GM21786 (cell line): ENCODE data around the gene OPA3.

ENCODE experiments used
- ATAC-seq: cut with Tn5 transposase; IDR thresholded peaks from one replicate; pipeline ENCODE4 v1.9.1; 2021; ENCODE audit not compliant: unreplicated experiment

OPA3 gene

GRCh38 chr19:45567609-45568008 is 17.0 kb downstream of the OPA3 start:
- no peak for ATAC-seq

- ATAC-seq = no peak
These were observed 20.3 kb downstream of the OPA3 start for GRCh38 chr19:45564131-45564780.

GRCh38 chr19:45560686-45561085 is 23.9 kb downstream of the OPA3 start:
- ATAC-seq = no peak

- ATAC-seq = no peak
These were observed 24.6 kb downstream of the OPA3 start for GRCh38 chr19:45560038-45560437.

DNA sequence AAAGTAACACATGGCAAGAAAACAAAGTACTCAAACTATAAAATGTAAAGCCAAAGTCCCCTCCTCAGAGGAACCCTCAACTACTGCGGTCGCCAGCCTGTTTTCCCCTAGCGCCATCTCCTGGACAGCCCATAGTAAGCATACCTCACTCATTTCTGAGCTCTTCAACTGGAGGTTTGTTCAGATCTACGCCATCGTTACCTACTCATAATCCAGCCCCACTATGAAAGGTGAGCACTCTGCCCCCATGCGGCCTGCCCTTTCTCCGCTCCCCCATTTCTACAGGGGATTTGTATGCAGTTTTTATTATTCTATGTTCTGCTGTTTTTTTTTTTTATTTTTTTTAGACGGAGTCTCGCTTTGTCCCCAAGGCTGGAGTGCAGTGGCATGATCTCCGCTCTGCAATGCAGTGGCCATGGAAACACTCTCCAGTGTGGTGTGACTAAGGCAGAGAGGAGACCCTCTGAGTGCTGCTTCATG is 26.2 kb downstream of the OPA3 start:
- no peak for ATAC-seq

GRCh38 chr19:45556835-45557234 is 27.8 kb downstream of the OPA3 start:
- no peak for ATAC-seq

GRCh38 chr19:45554481-45554880 is 30.1 kb downstream of the OPA3 start:
- no peak for ATAC-seq

DNA sequence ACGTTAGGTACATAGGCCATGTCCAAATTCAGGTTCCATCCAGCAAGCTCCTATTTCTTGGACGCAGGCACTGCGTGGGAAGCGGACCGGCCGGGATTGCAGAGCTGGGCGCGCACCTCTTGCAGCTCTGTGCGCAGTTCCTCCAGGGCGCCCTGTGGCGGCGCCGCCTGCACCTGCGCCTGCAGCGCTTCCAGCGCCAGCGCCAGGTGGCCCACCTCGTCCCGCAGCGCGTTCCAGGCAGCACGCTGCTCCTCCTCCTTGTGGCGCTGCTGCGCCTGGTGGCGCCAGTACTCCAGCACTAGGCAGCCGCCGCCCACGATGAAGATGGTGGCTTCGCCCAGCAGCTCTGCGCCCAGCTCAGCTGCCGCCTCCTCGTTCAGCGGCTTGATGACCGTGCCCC is 31.1 kb downstream of the OPA3 start:
- no peak for ATAC-seq

DNA sequence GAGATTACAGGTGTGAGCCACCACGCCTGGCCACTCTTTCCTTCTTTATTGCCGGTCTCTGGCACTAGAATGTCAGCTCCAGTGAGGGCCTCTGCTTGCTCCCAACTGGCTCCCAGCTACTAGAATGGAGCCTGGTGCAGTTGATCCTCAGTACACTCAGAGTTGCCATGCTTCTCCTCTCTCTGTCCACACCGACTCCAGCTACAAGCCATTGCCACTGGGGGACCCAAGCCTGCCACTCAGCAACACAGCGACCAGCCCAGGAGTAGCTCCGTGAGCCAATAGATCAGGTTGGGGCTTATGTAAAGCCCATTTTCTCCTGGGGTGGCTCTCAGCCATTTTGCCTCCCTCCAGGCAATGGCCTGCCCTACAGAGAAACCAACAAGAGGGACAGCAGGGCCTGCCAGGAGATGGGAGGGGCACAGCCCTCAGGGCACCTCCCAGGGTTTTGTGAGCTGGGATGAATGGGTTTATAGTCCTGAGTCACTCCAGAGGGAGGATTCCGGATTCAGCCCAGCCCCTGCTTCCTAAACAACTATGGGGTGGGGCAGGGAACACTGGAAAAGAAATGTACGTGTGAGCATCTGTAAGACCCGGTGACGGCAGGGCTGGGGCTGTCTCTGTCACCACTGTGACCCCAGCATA is 36.5 kb downstream of the OPA3 start:
- ATAC-seq = no peak

GRCh38 chr19:45547211-45547770 is 37.3 kb downstream of the OPA3 start:
- ATAC-seq = no peak

DNA sequence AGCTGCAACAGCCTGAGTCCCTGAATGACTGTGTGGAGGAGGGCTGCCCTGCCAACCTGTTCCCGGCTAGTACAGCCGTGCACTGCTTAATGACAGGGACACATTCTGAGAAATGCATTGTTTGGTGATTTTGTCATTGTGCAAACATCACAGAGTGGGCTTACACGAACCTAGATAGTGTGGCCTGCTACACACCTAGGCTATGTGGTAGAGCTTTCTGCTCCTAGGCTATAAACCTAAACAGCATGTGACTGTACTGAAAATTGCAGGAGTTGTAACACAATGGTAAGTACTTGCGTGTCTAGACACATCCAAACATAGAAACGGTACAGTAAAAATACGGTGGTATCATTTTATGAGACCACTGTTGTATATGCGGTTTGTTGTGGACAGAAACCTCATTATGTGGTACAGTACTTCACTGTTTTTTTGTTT is 42.4 kb downstream of the OPA3 start:
- no peak for ATAC-seq

DNA sequence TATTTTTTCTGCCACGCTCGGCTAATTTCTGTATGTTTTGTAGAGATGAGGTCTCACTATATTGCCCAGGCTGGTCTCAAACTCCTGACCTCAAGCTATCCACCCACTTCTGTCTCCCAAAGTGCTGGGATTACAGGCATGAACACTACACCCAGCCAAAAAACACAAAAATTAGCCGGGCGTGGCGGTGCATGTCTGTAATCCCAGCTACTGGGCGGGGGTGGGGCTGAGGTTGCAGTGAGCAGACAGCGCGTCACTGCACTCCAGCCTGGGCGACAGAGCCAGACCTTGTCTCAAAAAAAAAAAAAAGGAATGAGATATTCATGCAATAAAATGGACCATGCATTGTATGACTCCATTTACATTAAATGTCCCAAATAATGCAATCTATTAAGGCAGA is 45.1 kb downstream of the OPA3 start:
- ATAC-seq = no peak

- ATAC-seq = no peak
These were observed 53.3 kb downstream of the OPA3 start for GRCh38 chr19:45531349-45531748.

- ATAC-seq = no peak
These were observed 55.2 kb downstream of the OPA3 start for GRCh38 chr19:45529420-45529785.

DNA sequence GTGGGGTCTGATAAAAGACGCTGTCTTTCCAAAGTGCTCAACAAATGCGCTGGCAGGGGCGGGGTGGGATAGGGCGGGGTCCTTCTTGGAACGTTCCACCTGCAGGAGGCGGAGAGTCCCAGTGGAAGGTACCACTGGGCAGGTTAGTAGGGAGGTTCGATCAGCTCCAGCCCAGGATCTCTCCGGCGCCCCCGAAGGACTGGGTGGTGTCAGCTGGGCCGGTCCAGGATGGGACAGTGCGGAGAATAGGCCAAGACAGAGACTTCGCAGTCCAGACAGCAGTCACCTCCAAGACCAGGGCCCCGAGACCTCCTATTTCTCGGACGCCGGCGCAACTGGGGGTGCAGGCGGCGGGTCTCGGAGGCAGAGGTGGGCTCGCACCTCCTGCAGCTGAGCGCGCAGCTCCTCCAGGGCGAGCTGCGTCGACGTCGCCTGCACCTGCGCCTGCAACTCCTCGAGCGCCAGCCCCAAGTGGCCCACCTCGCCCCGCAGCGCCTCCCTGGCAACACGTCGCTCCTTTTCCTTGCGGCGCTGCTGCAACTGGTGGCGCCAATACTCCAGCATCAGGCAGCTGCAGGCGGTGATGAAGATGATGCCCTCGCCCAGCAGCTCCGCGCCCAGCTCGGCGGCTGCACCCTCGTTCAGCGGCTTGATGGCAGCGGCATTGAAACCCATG is 55.7 kb downstream of the OPA3 start:
- ATAC-seq = no peak

GRCh38 chr19:45528149-45528743 is 56.4 kb downstream of the OPA3 start:
- no peak for ATAC-seq

GRCh38 chr19:45527731-45528130 is 56.9 kb downstream of the OPA3 start:
- no peak for ATAC-seq

GRCh38 chr19:45526971-45527370 is 57.6 kb downstream of the OPA3 start:
- ATAC-seq = no peak

- ATAC-seq = no peak
These were observed 58.5 kb downstream of the OPA3 start for GRCh38 chr19:45526143-45526542.

DNA sequence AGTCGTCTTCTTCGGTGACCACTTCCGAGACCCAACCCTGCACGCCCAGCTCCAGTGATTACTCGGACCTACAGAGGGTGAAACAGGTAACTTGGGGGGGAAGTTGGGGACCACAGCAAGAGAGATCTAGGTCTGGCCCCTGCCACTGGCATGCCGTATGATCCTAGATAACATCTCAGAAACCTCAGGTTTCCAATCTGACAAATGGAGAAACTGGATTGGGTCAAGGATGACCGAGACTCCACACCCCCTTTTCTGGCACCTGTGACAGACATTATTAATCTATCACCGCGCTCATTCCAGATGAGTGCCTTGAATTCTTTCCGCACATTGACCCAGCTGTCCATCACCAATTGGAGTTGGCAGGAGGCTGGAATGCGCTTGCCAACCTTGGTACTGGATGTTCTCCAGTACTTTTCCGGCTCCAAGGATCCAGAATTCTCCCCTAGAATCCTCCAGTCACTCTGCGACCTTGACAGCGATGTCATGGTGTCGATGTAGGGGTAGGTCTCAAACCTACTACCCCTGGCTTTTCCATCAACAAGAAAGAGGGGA is 60.0 kb downstream of the OPA3 start:
- ATAC-seq = no peak

DNA sequence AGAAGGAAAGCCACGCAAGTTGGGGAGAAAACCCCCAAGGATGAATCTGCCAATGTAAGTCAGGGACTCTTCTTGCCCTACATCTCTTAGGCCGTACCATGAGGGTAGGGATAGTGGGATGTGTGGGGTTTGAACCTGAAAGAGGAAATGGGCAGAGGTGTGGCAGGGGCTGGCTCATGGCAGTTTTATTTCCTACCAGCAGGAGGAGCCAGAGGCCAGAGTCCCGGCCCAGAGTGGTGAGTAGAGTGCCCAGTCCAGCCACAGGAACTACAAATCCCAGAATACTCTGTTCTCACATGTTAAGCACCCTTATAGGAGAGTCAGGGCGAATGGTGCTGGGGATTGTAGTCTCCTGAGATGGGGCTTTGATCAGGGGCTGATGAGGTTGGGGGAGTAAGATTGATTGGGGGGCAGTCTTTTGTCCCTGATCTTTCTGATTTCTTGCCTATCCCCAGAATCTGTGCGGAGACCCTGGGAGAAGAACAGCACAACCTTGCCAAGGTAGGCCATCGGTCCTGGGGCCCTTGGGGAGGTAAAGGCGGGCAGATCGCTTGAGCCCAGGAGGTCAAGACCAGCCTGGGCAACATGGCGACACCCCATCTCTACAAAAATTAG is 60.9 kb downstream of the OPA3 start:
- peak; percentile 86 for ATAC-seq
